ENCODE measurements around the gene ZNF148.

Gene ZNF148

DNA sequence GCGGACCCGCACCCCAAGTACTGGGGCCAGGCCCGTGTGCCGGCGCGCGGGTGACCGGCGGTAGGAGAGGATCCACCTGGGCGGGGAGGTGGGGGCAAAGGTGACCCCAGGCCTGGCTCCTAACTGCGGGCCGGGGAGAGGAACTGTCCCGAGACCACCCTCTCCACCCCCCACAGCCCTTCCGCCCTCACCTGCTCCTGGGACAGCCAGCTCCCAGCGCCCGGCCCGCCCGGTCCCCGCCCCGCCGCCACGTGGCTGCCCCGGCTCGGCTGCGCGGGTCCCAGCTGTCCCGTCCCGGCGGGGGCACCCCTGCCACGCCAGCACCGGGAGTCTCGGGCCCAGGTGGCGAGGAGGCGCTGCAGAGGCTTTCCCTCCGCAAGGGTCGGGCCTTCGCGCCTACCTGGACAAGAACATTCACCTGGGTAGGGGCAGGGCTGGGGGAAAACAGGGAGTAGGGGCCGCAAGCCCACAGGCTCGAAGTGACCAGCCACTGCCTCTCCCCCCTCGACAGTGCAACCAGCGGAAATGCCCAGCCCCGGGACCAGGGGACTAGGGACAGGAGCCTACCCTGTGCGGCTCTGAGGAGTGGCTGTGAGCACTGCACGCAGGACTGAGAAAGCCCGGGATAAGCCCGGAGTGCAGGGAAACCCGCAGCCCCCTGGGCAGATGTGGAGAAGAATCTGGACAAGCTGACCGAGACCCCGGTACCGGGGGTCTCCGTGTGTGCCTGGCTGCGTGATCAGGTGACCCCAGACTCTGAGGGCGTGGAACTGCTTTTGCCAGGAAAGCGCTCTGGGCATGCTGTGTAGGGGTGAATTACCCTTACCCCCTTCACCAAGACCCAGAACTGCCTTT lies 162.4 kb downstream of the ZNF148 start, which contains the start of gene SLC12A8:
SLC12A8 (minus strand) TSS at position 240 of the 855 bp plus-strand sequence. CDS start 1,399 bp downstream, outside the sequence.
- peaks cover 20% of the 10 kb centered on the region for H3K27me3 ChIP-seq (ENCODE audit: insufficient read depth, poor library complexity, severe bottlenecking)
- no peak for DNase-seq (ENCODE audit: low read depth in 1 of 2, low spot score in 1 of 2)
- no peak within 1 kb of the TSS for H3K27ac ChIP-seq (replicated peaks)
- TF ChIP-seq, protein P1, sequence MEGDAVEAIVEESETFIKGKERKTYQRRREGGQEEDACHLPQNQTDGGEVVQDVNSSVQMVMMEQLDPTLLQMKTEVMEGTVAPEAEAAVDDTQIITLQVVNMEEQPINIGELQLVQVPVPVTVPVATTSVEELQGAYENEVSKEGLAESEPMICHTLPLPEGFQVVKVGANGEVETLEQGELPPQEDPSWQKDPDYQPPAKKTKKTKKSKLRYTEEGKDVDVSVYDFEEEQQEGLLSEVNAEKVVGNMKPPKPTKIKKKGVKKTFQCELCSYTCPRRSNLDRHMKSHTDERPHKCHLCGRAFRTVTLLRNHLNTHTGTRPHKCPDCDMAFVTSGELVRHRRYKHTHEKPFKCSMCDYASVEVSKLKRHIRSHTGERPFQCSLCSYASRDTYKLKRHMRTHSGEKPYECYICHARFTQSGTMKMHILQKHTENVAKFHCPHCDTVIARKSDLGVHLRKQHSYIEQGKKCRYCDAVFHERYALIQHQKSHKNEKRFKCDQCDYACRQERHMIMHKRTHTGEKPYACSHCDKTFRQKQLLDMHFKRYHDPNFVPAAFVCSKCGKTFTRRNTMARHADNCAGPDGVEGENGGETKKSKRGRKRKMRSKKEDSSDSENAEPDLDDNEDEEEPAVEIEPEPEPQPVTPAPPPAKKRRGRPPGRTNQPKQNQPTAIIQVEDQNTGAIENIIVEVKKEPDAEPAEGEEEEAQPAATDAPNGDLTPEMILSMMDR (IDR thresholded peaks at IDR 0.05; ENCODE audit: insufficient read depth, low read length), result no peak
- TF ChIP-seq, protein P2, sequence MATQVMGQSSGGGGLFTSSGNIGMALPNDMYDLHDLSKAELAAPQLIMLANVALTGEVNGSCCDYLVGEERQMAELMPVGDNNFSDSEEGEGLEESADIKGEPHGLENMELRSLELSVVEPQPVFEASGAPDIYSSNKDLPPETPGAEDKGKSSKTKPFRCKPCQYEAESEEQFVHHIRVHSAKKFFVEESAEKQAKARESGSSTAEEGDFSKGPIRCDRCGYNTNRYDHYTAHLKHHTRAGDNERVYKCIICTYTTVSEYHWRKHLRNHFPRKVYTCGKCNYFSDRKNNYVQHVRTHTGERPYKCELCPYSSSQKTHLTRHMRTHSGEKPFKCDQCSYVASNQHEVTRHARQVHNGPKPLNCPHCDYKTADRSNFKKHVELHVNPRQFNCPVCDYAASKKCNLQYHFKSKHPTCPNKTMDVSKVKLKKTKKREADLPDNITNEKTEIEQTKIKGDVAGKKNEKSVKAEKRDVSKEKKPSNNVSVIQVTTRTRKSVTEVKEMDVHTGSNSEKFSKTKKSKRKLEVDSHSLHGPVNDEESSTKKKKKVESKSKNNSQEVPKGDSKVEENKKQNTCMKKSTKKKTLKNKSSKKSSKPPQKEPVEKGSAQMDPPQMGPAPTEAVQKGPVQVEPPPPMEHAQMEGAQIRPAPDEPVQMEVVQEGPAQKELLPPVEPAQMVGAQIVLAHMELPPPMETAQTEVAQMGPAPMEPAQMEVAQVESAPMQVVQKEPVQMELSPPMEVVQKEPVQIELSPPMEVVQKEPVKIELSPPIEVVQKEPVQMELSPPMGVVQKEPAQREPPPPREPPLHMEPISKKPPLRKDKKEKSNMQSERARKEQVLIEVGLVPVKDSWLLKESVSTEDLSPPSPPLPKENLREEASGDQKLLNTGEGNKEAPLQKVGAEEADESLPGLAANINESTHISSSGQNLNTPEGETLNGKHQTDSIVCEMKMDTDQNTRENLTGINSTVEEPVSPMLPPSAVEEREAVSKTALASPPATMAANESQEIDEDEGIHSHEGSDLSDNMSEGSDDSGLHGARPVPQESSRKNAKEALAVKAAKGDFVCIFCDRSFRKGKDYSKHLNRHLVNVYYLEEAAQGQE (IDR thresholded peaks at IDR 0.05; ENCODE audit: insufficient replicate concordance, low read depth), result no peak
- TF ChIP-seq GABPA (IDR thresholded peaks at IDR 0.05; ENCODE audit: low read depth), result no peak
- no peak for TF ChIP-seq SPI1 (IDR thresholded peaks at IDR 0.05; ENCODE audit: borderline replicate concordance, low read depth)
- TF ChIP-seq POLR2AphosphoS5 (IDR thresholded peaks at IDR 0.05; ENCODE audit: low read depth), result no peak
- H3K4me3 ChIP-seq (replicated peaks; ENCODE audit: insufficient read depth, low read length), result peak within 1 kb of the TSS; percentile 41

DNA sequence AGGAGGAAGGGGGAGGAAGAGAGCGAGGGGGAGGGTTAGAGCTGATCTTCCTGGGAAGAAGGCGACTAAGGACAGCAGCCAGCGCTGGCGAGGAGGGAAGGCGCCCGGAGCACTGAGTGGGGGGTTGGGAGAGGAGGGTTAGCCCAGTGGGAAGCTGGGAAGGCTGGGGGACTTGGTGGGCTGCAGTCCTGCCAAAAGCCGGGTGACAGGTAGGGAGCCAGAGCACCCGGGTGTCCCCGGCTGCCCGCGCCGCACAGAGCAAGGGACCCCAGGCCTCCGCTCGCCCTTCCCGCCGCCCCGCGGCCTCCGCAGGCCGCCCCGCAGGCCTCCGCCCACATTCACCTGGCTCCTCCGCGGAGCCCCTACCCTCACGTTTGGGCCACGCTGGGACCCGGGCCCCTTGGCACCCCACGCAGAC lies 163.0 kb downstream of the ZNF148 start:
- Histone ChIP-seq H3K27me3 (ENCODE audit: insufficient read depth, poor library complexity, severe bottlenecking) (peaks cover 20% of the 10 kb centered on the region), H3K4me3 (replicated peaks; ENCODE audit: insufficient read depth, low read length) (peak overlapping the region; percentile 41), H3K27ac (replicated peaks) (no peak overlapping the region)
- no peak for DNase-seq (ENCODE audit: low read depth in 1 of 2, low spot score in 1 of 2)
- TF ChIP-seq, protein P1 (IDR thresholded peaks at IDR 0.05; ENCODE audit: insufficient read depth, low read length), result no peak
- no peak for TF ChIP-seq SPI1 (IDR thresholded peaks at IDR 0.05; ENCODE audit: borderline replicate concordance, low read depth)
- TF ChIP-seq GABPA (IDR thresholded peaks at IDR 0.05; ENCODE audit: low read depth), result no peak
- TF ChIP-seq, protein P2 (IDR thresholded peaks at IDR 0.05; ENCODE audit: insufficient replicate concordance, low read depth), result no peak
- no peak for TF ChIP-seq POLR2AphosphoS5 (IDR thresholded peaks at IDR 0.05; ENCODE audit: low read depth)

DNA sequence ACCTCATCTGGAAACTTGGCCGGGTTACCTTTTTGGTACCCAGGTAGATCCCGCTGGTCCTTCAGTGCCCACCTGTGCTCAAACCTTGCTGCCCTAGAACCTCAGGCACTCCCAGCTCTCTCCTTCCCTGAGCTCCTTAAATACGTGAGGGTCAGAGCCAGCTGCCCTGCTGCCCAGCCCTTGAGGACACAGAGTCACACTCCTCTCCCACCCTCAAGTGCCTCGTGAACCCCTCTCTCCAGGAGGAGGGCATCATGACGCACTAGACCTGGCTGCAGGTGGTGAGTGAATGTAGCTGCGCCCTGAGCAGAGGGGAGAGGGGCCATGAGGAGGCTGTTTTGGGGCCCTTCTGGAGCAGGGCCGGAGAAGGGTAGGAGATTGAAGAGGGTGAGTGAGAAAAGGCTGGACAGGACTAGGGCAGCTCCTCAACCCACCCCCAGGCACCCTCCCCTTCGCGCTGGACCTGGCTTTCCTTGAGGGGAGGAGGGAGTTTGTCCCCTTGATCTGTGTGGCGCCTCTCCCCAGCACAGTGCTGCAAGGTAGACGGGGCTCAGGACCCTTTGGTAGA lies 163.5 kb downstream of the ZNF148 start:
- Histone ChIP-seq H3K4me3 (replicated peaks; ENCODE audit: insufficient read depth, low read length) (no peak overlapping the region), H3K27me3 (ENCODE audit: insufficient read depth, poor library complexity, severe bottlenecking) (peaks cover 20% of the 10 kb centered on the region), H3K27ac (replicated peaks) (no peak overlapping the region)
- TF ChIP-seq, protein P2 (IDR thresholded peaks at IDR 0.05; ENCODE audit: insufficient replicate concordance, low read depth), result no peak
- no peak for TF ChIP-seq GABPA (IDR thresholded peaks at IDR 0.05; ENCODE audit: low read depth)
- no peak for TF ChIP-seq SPI1 (IDR thresholded peaks at IDR 0.05; ENCODE audit: borderline replicate concordance, low read depth)
- TF ChIP-seq, protein P1 (IDR thresholded peaks at IDR 0.05; ENCODE audit: insufficient read depth, low read length), result no peak
- no peak for TF ChIP-seq POLR2AphosphoS5 (IDR thresholded peaks at IDR 0.05; ENCODE audit: low read depth)
- no peak for DNase-seq (ENCODE audit: low read depth in 1 of 2, low spot score in 1 of 2)
